Right lung (tissue), 10 donors: Measurements from ENCODE around the gene RTL9. TPM values are rescaled to one million over a fixed set of nuclear protein-coding genes. Genes with fewer than 3 reads are reported as not detected.
"Not testable (repeated sequence)": the region's sequence is repeated elsewhere in the genome, so short reads cannot be mapped to it uniquely, and the experiment has no call there.

ENCODE experiments used
- DNase-seq, 2 donors: peaks; one replicate each; pipeline ENCODE4 v3.0.0-alpha.2; 2013
- long read RNA-seq, 8 donors: transcript quantifications; one replicate each; lab custom pipeline, GENCODE V29; 2026
- polyA plus RNA-seq, 5 donors: library from polyadenylated mRNA; unstranded; fragments of 120-200 nt; gene quantifications; one replicate each; pipeline versions ENCODE4 v1.2.1 to v1.2.3, GENCODE V29; 2013; ENCODE audit warnings: inconsistent platforms in 1 of 5, low replicate concordance in 1 of 5; ENCODE audit not compliant: insufficient read length in 5 of 5, insufficient read depth in 1 of 5

RTL9 gene
- under 1 TPM; 0.33 to 0.99 (median 0.35) TPM for polyA plus RNA-seq
- long read RNA-seq, donor 1, result 0 reads
- long read RNA-seq, donor 2, result 0 reads
- long read RNA-seq, donor 3, result 0 reads
- long read RNA-seq, donor 4, result 0 reads
- long read RNA-seq, donor 5, result 0 reads
- long read RNA-seq, donor 6, result 0 reads
- long read RNA-seq, donor 7, result 0 reads
- long read RNA-seq, donor 8, result 0 reads

GRCh38 chrX:110358548-110358947 lies at the start of gene RTL9:
RTL9 (plus strand) TSS chrX:110358848; CDS start chrX:110450618, 91,770 bp downstream.
- no peak for DNase-seq

GRCh38 chrX:110310000-110310790 lies 48.5 kb upstream of the RTL9 start:
- DNase-seq, result no peak

- DNase-seq, result no peak
These were observed 47.8 kb upstream of the RTL9 start for GRCh38 chrX:110310896-110311295.

- DNase-seq, result no peak
These were observed 47.0 kb upstream of the RTL9 start for GRCh38 chrX:110311437-110312230.

- DNase-seq, result no peak
These were observed 43.1 kb upstream of the RTL9 start for GRCh38 chrX:110315551-110315950.

GRCh38 chrX:110316351-110317060 lies 42.1 kb upstream of the RTL9 start:
- DNase-seq, result no peak

GRCh38 chrX:110317061-110317819 lies 41.4 kb upstream of the RTL9 start:
- DNase-seq, result peak in 1 of 2 donors; percentile 12

GRCh38 chrX:110317820-110318663 lies 40.6 kb upstream of the RTL9 start, which contains the start of gene AMMECR1:
AMMECR1 (minus strand) TSS chrX:110318085; CDS start chrX:110318071, 14 bp downstream.
- peak; percentile 76 to 80 for DNase-seq

GRCh38 chrX:110318664-110318968 lies 40.0 kb upstream of the RTL9 start:
- DNase-seq, result no peak

- no peak for DNase-seq
These were observed 38.2 kb upstream of the RTL9 start for GRCh38 chrX:110320381-110320987.

- no peak for DNase-seq
These were observed 37.6 kb upstream of the RTL9 start for GRCh38 chrX:110321081-110321480.

GRCh38 chrX:110321670-110322069 lies 37.0 kb upstream of the RTL9 start:
- no peak for DNase-seq

GRCh38 chrX:110322603-110323002 lies 36.0 kb upstream of the RTL9 start:
- DNase-seq, result no peak

- no peak for DNase-seq
These were observed 31.9 kb upstream of the RTL9 start for GRCh38 chrX:110326712-110327111.

GRCh38 chrX:110327336-110327735 lies 31.3 kb upstream of the RTL9 start:
- DNase-seq, result no peak

GRCh38 chrX:110328613-110329012 lies 30.0 kb upstream of the RTL9 start:
- not testable (repeated sequence) for DNase-seq

- DNase-seq, result no peak
These were observed 27.1 kb upstream of the RTL9 start for GRCh38 chrX:110331444-110332030.

GRCh38 chrX:110333458-110333857 lies 25.2 kb upstream of the RTL9 start:
- DNase-seq, result not testable (repeated sequence)

GRCh38 chrX:110338935-110339334 lies 19.7 kb upstream of the RTL9 start:
- no peak for DNase-seq
